Tibial artery (tissue), 4 donors: ENCODE data around the gene TIMELESS.

Source experiments
- DNase-seq, 2 donors: peaks; one replicate each; pipeline ENCODE4 v3.0.0-alpha.2; 2019
- H3K27ac ChIP-seq, 2 donors: fragments of 200-600 bp; sonication (generic) in 1 of 2; 1 replicate in 1 of 2; 2 replicates in 1 of 2; pipeline ENCODE4 v1.5.1; 2018 to 2019; ENCODE audit warnings: mild to moderate bottlenecking in 1 of 2
- H3K27me3 ChIP-seq, 2 donors: fragments of 200-600 bp; sonication (generic) in 1 of 2; one replicate each; pipeline versions ENCODE4 v1.5.1 to v1.6.0; 2016 to 2019
- H3K36me3 ChIP-seq, 3 donors: fragments of 200-600 bp; sonication (generic) in 2 of 3; one replicate each; pipeline ENCODE4 v1.5.1; 2016 to 2019; ENCODE audit warnings: mild to moderate bottlenecking in 2 of 3
- H3K4me1 ChIP-seq, 4 donors: fragments of 200-600 bp; sonication (generic) in 2 of 4; 1 replicate in 3 of 4; 2 replicates in 1 of 4; pipeline ENCODE4 v1.5.1; 2016 to 2019
- H3K4me3 ChIP-seq, 2 donors: fragments of 200-600 bp; sonication (generic) in 1 of 2; 1 replicate in 1 of 2; 2 replicates in 1 of 2; pipeline ENCODE4 v1.5.1; 2018 to 2019; ENCODE audit warnings: mild to moderate bottlenecking in 2 of 2
- H3K9me3 ChIP-seq, 3 donors: fragments of 200-600 bp; sonication (generic) in 1 of 3; one replicate each; pipeline ENCODE4 v1.5.1; 2016 to 2019
- intact Hi-C: fragments of 100-400 bp; cut with DNase I; formaldehyde crosslinking; loops from one replicate; pipeline ENCODE4 v1.15.0; 2023; ENCODE audit warnings: low total_unique reads
- TF ChIP-seq, protein P1 (sequence below), 2 experiments: fragments of 200-600 bp in 1 of 2; fragments of 450-650 bp in 1 of 2; IDR thresholded peaks; one replicate each; pipeline ENCODE4 v1.5.1; 2017 to 2019; ENCODE audit warnings: antibody characterized with exemption in 2 of 2, mild to moderate bottlenecking in 1 of 2, moderate library complexity in 1 of 2

The TIMELESS gene

GRCh38 chr12:56479625-56480024 is 30.4 kb upstream of the TIMELESS start:
- intact Hi-C loops = no loop called here
- Histone ChIP-seq H3K9me3 (no peaks in the 10 kb centered on the region), H3K4me3 (no peak overlapping the region), H3K36me3 (no peaks in the 10 kb centered on the region), H3K27ac (no peak overlapping the region), H3K4me1 (no peaks in the 10 kb centered on the region), H3K27me3 (no peaks in the 10 kb centered on the region)
- TF ChIP-seq, protein P1, sequence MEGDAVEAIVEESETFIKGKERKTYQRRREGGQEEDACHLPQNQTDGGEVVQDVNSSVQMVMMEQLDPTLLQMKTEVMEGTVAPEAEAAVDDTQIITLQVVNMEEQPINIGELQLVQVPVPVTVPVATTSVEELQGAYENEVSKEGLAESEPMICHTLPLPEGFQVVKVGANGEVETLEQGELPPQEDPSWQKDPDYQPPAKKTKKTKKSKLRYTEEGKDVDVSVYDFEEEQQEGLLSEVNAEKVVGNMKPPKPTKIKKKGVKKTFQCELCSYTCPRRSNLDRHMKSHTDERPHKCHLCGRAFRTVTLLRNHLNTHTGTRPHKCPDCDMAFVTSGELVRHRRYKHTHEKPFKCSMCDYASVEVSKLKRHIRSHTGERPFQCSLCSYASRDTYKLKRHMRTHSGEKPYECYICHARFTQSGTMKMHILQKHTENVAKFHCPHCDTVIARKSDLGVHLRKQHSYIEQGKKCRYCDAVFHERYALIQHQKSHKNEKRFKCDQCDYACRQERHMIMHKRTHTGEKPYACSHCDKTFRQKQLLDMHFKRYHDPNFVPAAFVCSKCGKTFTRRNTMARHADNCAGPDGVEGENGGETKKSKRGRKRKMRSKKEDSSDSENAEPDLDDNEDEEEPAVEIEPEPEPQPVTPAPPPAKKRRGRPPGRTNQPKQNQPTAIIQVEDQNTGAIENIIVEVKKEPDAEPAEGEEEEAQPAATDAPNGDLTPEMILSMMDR (IDR thresholded peaks at IDR 0.05) = no peak
- DNase-seq = no peak

- H3K4me1 ChIP-seq = no peaks in the 10 kb centered on the region
- no peak for DNase-seq
- intact Hi-C loops = no loop called here
- peaks cover 0 to 11% (median 0%) of the 10 kb centered on the region in 3 donors for H3K36me3 ChIP-seq
- no peak overlapping the region for H3K4me3 ChIP-seq
- TF ChIP-seq, protein P1 (IDR thresholded peaks at IDR 0.05) = no peak
- H3K27me3 ChIP-seq = no peaks in the 10 kb centered on the region
- no peak overlapping the region for H3K27ac ChIP-seq
- H3K9me3 ChIP-seq = no peaks in the 10 kb centered on the region
Measured at GRCh38 chr12:56477521-56478225, 28.4 kb upstream of the TIMELESS start.

DNA sequence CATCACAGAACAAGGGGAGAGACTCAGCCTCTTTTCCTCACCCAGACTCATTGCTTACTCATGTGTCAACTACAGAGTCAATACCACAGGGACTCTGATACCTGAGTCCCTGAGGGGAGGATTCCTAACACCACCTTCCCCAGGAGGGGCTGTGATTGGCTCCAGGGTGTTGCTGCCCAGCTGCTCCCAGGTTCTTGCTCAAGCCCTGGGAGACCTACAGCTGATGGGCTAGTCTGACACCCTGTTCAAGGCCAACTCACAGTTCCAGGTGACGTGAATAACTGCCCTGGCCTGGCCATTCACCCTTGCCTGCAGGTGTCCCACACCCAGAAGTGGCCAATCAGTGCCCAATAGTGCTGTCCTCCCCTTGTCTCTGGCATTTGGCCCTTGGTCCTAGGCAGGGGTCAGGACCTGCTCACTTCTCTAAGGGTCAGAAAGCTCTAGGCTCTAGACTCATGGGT is 27.8 kb upstream of the TIMELESS start:
- H3K27me3 ChIP-seq = no peaks in the 10 kb centered on the region
- intact Hi-C loops = no loop called here
- DNase-seq = no peak
- H3K4me1 ChIP-seq = no peaks in the 10 kb centered on the region
- TF ChIP-seq, protein P1 (IDR thresholded peaks at IDR 0.05) = no peak
- no peak overlapping the region for H3K27ac ChIP-seq
- no peaks in the 10 kb centered on the region for H3K9me3 ChIP-seq
- H3K36me3 ChIP-seq = peaks cover 0 to 11% (median 5%) of the 10 kb centered on the region in 3 donors
- H3K4me3 ChIP-seq = no peak overlapping the region

GRCh38 chr12:56476143-56476542 is 26.9 kb upstream of the TIMELESS start:
- intact Hi-C loops = no loop called here
- H3K36me3 ChIP-seq = peaks cover 0 to 19% (median 7%) of the 10 kb centered on the region in 3 donors
- no peaks in the 10 kb centered on the region for H3K4me1 ChIP-seq
- no peak overlapping the region for H3K4me3 ChIP-seq
- DNase-seq = no peak
- no peaks in the 10 kb centered on the region for H3K27me3 ChIP-seq
- H3K9me3 ChIP-seq = no peaks in the 10 kb centered on the region
- H3K27ac ChIP-seq = no peak overlapping the region
- TF ChIP-seq, protein P1 (IDR thresholded peaks at IDR 0.05) = no peak

DNA sequence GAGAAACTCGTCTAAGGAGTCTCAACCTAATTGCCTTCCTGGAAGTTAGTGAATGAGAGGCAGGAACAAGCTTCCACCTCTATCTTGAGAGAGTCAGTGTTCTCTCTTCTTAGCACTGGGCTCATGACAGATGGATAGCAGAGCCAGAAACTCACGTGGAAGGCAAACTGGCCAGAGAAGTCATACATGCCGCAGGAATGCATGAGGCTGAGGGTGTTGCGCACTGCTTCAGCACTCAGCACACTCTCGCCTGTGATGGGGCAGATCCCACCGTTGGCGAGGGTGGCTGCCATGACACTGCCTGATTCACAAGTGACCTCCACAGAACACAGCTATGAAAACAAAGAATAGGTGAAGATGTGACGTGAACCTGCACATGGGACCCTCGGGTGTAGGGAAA is 25.2 kb upstream of the TIMELESS start:
- DNase-seq = no peak
- intact Hi-C loops = no loop called here
- TF ChIP-seq, protein P1 (IDR thresholded peaks at IDR 0.05) = no peak

More for the DNA sequence above, 25.2 kb upstream of the TIMELESS start:
- no peak overlapping the region for H3K4me3 ChIP-seq
- H3K9me3 ChIP-seq = no peaks in the 10 kb centered on the region
- H3K27ac ChIP-seq = no peak overlapping the region
- peaks cover 0 to 11% (median 6%) of the 10 kb centered on the region in 4 donors for H3K4me1 ChIP-seq
- H3K36me3 ChIP-seq = peaks cover 0 to 21% (median 7%) of the 10 kb centered on the region in 3 donors
- no peaks in the 10 kb centered on the region for H3K27me3 ChIP-seq
